Measurements from ENCODE around the gene RAB37. TPM values are rescaled to one million over a fixed set of nuclear protein-coding genes. Genes with fewer than 3 reads are reported as not detected.

Gene RAB37
- total RNA-seq, 1 donor from 2014 or later: 1.0 TPM

GRCh38 chr17:74784125-74784810 is 47.2 kb downstream of the RAB37 start:
- no peaks in the 10 kb centered on the region for H3K27me3 ChIP-seq (ENCODE audit: control insufficient read depth in 3 of 3, insufficient read depth in 3 of 3, low read length in 3 of 3)
- no peak overlapping the region for H3K27ac ChIP-seq (ENCODE audit: low read depth, low read length)
- no peaks in the 10 kb centered on the region for H3K9me3 ChIP-seq (ENCODE audit: control insufficient read depth in 3 of 3, low read length in 3 of 3)
- H3K4me3 ChIP-seq (ENCODE audit: low read length in 3 of 3): no peak overlapping the region
- no peaks in the 10 kb centered on the region for H3K4me1 ChIP-seq (ENCODE audit: control insufficient read depth in 3 of 3, insufficient read depth in 3 of 3, low read length in 3 of 3)
- H3K36me3 ChIP-seq (ENCODE audit: control insufficient read depth in 3 of 3, insufficient read depth in 3 of 3, low read length in 3 of 3): peaks cover 23 to 26% (median 24%) of the 10 kb centered on the region in 3 donors
- H3K9ac ChIP-seq (ENCODE audit: low read depth in 1 of 3, low read length in 3 of 3): no peak overlapping the region

- Histone ChIP-seq H3K9ac (ENCODE audit: low read depth in 1 of 3, low read length in 3 of 3) (no peak overlapping the region), H3K36me3 (ENCODE audit: control insufficient read depth in 3 of 3, insufficient read depth in 3 of 3, low read length in 3 of 3) (peaks cover 15 to 24% (median 22%) of the 10 kb centered on the region in 3 donors), H3K27me3 (ENCODE audit: control insufficient read depth in 3 of 3, insufficient read depth in 3 of 3, low read length in 3 of 3) (no peaks in the 10 kb centered on the region), H3K27ac (ENCODE audit: low read depth, low read length) (no peak overlapping the region), H3K9me3 (ENCODE audit: control insufficient read depth in 3 of 3, low read length in 3 of 3) (no peaks in the 10 kb centered on the region), H3K4me1 (ENCODE audit: control insufficient read depth in 3 of 3, insufficient read depth in 3 of 3, low read length in 3 of 3) (no peaks in the 10 kb centered on the region), H3K4me3 (ENCODE audit: low read length in 3 of 3) (no peak overlapping the region)
Observed at GRCh38 chr17:74785096-74785980, 48.3 kb downstream of the RAB37 start.

GRCh38 chr17:74785981-74786360 is 48.9 kb downstream of the RAB37 start:
- H3K9me3 ChIP-seq (ENCODE audit: control insufficient read depth in 3 of 3, low read length in 3 of 3): no peaks in the 10 kb centered on the region
- peaks cover 14 to 23% (median 21%) of the 10 kb centered on the region in 3 donors for H3K36me3 ChIP-seq (ENCODE audit: control insufficient read depth in 3 of 3, insufficient read depth in 3 of 3, low read length in 3 of 3)
- no peak overlapping the region for H3K4me3 ChIP-seq (ENCODE audit: low read length in 3 of 3)
- no peak overlapping the region for H3K27ac ChIP-seq (ENCODE audit: low read depth, low read length)
- H3K9ac ChIP-seq (ENCODE audit: low read depth in 1 of 3, low read length in 3 of 3): no peak overlapping the region
- H3K4me1 ChIP-seq (ENCODE audit: control insufficient read depth in 3 of 3, insufficient read depth in 3 of 3, low read length in 3 of 3): no peaks in the 10 kb centered on the region
- no peaks in the 10 kb centered on the region for H3K27me3 ChIP-seq (ENCODE audit: control insufficient read depth in 3 of 3, insufficient read depth in 3 of 3, low read length in 3 of 3)

GRCh38 chr17:74786431-74787055 is 49.5 kb downstream of the RAB37 start:
- no peaks in the 10 kb centered on the region for H3K9me3 ChIP-seq (ENCODE audit: control insufficient read depth in 3 of 3, low read length in 3 of 3)
- H3K4me1 ChIP-seq (ENCODE audit: control insufficient read depth in 3 of 3, insufficient read depth in 3 of 3, low read length in 3 of 3): peaks cover 0 to 2% (median 0%) of the 10 kb centered on the region in 3 donors
- H3K27me3 ChIP-seq (ENCODE audit: control insufficient read depth in 3 of 3, insufficient read depth in 3 of 3, low read length in 3 of 3): no peaks in the 10 kb centered on the region
- H3K36me3 ChIP-seq (ENCODE audit: control insufficient read depth in 3 of 3, insufficient read depth in 3 of 3, low read length in 3 of 3): peaks cover 17 to 23% (median 21%) of the 10 kb centered on the region in 3 donors
- no peak overlapping the region for H3K27ac ChIP-seq (ENCODE audit: low read depth, low read length)
- no peak overlapping the region for H3K4me3 ChIP-seq (ENCODE audit: low read length in 3 of 3)
- H3K9ac ChIP-seq (ENCODE audit: low read depth in 1 of 3, low read length in 3 of 3): no peak overlapping the region

DNA sequence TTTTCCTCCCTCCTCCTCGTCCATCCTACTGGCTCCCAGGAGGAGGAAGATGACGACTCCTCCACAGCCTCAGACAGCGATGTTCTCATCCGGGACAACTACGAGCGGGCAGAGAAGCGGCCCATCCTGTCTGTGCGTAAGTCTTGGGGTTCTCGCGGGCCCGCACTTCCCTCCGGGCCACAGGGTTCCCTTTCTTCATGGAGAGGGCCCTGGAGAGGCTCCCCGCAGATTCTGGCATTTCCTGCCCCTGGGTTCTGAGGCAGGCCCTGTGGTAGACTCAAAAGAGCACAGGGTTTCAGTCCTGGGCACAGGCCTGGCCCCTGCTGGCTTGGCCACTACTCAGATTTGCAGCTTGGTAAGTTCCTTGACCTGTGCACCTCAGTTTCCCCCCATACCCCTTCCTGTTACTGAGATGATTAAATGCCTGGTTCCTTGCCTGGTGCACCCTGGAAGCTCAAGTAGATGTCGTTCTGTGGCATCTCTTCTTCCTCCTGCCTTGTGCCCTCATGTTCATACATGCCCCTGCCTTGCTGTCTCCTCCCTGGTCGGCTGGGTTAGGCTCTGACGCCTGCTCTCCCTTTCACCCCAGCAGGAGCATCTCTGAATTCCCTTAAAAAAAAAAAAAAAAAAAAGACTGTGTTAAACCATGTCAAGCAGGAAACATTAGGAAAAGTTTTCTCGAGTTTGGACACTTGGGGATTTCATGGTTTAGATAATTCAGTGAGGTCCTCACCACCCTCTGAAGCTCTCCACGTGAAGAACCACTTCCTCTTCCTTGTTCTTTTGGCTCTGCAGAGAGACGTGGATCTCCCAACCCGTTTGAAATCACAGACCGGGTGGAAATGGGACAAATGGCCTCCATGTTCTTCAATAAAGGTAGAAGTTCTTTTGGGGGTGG is 53.4 kb downstream of the RAB37 start:
- Histone ChIP-seq H3K4me3 (ENCODE audit: low read length in 3 of 3) (no peak overlapping the region), H3K9me3 (ENCODE audit: control insufficient read depth in 3 of 3, low read length in 3 of 3) (no peaks in the 10 kb centered on the region), H3K9ac (ENCODE audit: low read depth in 1 of 3, low read length in 3 of 3) (no peak overlapping the region), H3K4me1 (ENCODE audit: control insufficient read depth in 3 of 3, insufficient read depth in 3 of 3, low read length in 3 of 3) (peaks cover 0 to 2% (median 0%) of the 10 kb centered on the region in 3 donors), H3K27ac (ENCODE audit: low read depth, low read length) (no peak overlapping the region), H3K27me3 (ENCODE audit: control insufficient read depth in 3 of 3, insufficient read depth in 3 of 3, low read length in 3 of 3) (no peaks in the 10 kb centered on the region), H3K36me3 (ENCODE audit: control insufficient read depth in 3 of 3, insufficient read depth in 3 of 3, low read length in 3 of 3) (peaks cover 37 to 45% (median 38%) of the 10 kb centered on the region in 3 donors)

DNA sequence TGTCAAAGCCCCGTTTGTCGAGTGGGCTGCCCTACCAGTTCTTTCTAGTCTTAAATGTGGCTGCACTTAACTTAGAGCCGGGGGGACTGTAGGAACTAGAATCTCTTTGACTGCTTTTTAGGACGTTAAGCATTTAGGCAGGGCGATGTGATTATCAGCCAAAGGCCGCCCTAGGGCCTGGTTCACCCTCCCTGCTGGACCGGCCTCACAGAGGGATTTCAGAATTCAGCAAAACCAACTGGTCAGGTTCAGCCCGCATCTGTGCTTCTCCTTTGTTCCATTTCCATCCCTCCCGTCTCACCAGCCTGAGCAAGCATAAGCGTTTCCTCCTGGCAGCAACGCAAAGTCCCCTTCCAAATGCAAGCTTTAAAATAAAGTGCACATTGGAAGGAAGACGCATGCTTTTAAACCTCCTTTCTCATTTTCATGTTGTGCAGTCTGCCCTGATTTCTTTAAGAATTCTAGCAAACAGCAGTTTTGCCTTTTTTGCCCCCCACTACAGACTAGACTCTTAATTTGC is 55.6 kb downstream of the RAB37 start:
- H3K4me3 ChIP-seq (ENCODE audit: low read length in 3 of 3): no peak overlapping the region
- no peaks in the 10 kb centered on the region for H3K27me3 ChIP-seq (ENCODE audit: control insufficient read depth in 3 of 3, insufficient read depth in 3 of 3, low read length in 3 of 3)
- H3K9me3 ChIP-seq (ENCODE audit: control insufficient read depth in 3 of 3, low read length in 3 of 3): no peaks in the 10 kb centered on the region
- H3K4me1 ChIP-seq (ENCODE audit: control insufficient read depth in 3 of 3, insufficient read depth in 3 of 3, low read length in 3 of 3): peaks cover 0 to 3% (median 0%) of the 10 kb centered on the region in 3 donors
- H3K9ac ChIP-seq (ENCODE audit: low read depth in 1 of 3, low read length in 3 of 3): no peak overlapping the region
- H3K27ac ChIP-seq (ENCODE audit: low read depth, low read length): no peak overlapping the region
- H3K36me3 ChIP-seq (ENCODE audit: control insufficient read depth in 3 of 3, insufficient read depth in 3 of 3, low read length in 3 of 3): peaks cover 45 to 57% (median 53%) of the 10 kb centered on the region in 3 donors

DNA sequence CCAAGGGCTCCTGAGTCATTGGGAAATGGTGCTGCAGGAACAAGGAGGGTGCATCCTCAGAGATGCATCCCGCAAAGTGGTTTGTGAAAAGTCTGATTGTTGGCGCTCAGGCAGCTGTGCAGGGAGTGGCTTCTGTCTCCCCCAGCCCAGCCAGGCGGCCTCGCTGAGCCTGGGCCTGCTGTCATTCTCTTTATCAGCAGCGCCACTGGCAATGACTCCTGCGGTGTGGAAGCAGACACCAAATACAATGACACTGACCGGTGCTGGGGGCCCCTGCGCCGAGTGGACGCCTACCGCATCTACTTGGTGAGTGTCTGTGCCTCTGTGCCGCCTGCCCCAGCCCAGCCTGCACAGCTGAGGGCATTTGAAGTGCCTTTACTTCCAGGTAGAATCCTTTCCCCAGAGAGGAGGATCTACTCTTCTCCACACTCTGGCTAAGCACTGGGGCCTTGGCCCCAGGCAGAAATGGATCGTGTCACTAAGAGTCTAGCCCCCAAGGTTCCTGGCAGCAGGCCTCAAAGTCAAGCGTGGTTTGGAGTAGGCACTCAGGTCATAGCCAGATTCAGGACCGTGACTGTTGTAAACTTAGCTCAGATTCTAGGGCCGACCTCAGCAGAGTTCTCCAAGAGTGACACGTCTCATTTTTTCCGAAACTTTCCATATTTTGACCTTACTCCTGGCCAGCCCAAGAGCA is 58.4 kb downstream of the RAB37 start:
- peaks cover 0 to 6% (median 0%) of the 10 kb centered on the region in 3 donors for H3K4me1 ChIP-seq (ENCODE audit: control insufficient read depth in 3 of 3, insufficient read depth in 3 of 3, low read length in 3 of 3)
- H3K9me3 ChIP-seq (ENCODE audit: control insufficient read depth in 3 of 3, low read length in 3 of 3): no peaks in the 10 kb centered on the region
- H3K27me3 ChIP-seq (ENCODE audit: control insufficient read depth in 3 of 3, insufficient read depth in 3 of 3, low read length in 3 of 3): no peaks in the 10 kb centered on the region
- no peak overlapping the region for H3K4me3 ChIP-seq (ENCODE audit: low read length in 3 of 3)
- no peak overlapping the region for H3K27ac ChIP-seq (ENCODE audit: low read depth, low read length)
- H3K36me3 ChIP-seq (ENCODE audit: control insufficient read depth in 3 of 3, insufficient read depth in 3 of 3, low read length in 3 of 3): peaks cover 57 to 65% (median 60%) of the 10 kb centered on the region in 3 donors
- no peak overlapping the region for H3K9ac ChIP-seq (ENCODE audit: low read depth in 1 of 3, low read length in 3 of 3)

GRCh38 chr17:74796211-74796610 is 59.2 kb downstream of the RAB37 start:
- Histone ChIP-seq H3K4me1 (ENCODE audit: control insufficient read depth in 3 of 3, insufficient read depth in 3 of 3, low read length in 3 of 3) (peaks cover 0 to 6% (median 0%) of the 10 kb centered on the region in 3 donors), H3K27me3 (ENCODE audit: control insufficient read depth in 3 of 3, insufficient read depth in 3 of 3, low read length in 3 of 3) (no peaks in the 10 kb centered on the region), H3K36me3 (ENCODE audit: control insufficient read depth in 3 of 3, insufficient read depth in 3 of 3, low read length in 3 of 3) (peaks cover 61 to 68% (median 62%) of the 10 kb centered on the region in 3 donors), H3K9ac (ENCODE audit: low read depth in 1 of 3, low read length in 3 of 3) (no peak overlapping the region), H3K9me3 (ENCODE audit: control insufficient read depth in 3 of 3, low read length in 3 of 3) (no peaks in the 10 kb centered on the region), H3K27ac (ENCODE audit: low read depth, low read length) (no peak overlapping the region), H3K4me3 (ENCODE audit: low read length in 3 of 3) (no peak overlapping the region)

GRCh38 chr17:74796866-74797265 is 59.8 kb downstream of the RAB37 start:
- H3K9me3 ChIP-seq (ENCODE audit: control insufficient read depth in 3 of 3, low read length in 3 of 3): no peaks in the 10 kb centered on the region
- peaks cover 63 to 71% (median 65%) of the 10 kb centered on the region in 3 donors for H3K36me3 ChIP-seq (ENCODE audit: control insufficient read depth in 3 of 3, insufficient read depth in 3 of 3, low read length in 3 of 3)
- H3K4me1 ChIP-seq (ENCODE audit: control insufficient read depth in 3 of 3, insufficient read depth in 3 of 3, low read length in 3 of 3): peaks cover 0 to 4% (median 0%) of the 10 kb centered on the region in 3 donors
- no peak overlapping the region for H3K27ac ChIP-seq (ENCODE audit: low read depth, low read length)
- H3K4me3 ChIP-seq (ENCODE audit: low read length in 3 of 3): no peak overlapping the region
- H3K9ac ChIP-seq (ENCODE audit: low read depth in 1 of 3, low read length in 3 of 3): no peak overlapping the region
- H3K27me3 ChIP-seq (ENCODE audit: control insufficient read depth in 3 of 3, insufficient read depth in 3 of 3, low read length in 3 of 3): no peaks in the 10 kb centered on the region
